OCI-LY1 (cell line): ENCODE data around the gene CNTNAP5.

Source experiments
- EZH2 ChIP-seq: fragments of 200-600 bp; sonication (generic), shearing (Covaris generic); IDR thresholded peaks from 2 replicates; pipeline ENCODE4 v1.8.0; 2017; ENCODE audit warnings: borderline replicate concordance, mixed run types, mild to moderate bottlenecking, antibody characterized with exemption, low read length, moderate library complexity, mixed read lengths
- TF ChIP-seq, protein P1 (sequence below): fragments of 200-600 bp; sonication (generic), shearing (Covaris generic); IDR thresholded peaks from 2 replicates; pipeline ENCODE4 v1.5.1; 2017; ENCODE audit warnings: mild to moderate bottlenecking, antibody characterized with exemption, low read length, moderate library complexity, mixed read lengths

DNA sequence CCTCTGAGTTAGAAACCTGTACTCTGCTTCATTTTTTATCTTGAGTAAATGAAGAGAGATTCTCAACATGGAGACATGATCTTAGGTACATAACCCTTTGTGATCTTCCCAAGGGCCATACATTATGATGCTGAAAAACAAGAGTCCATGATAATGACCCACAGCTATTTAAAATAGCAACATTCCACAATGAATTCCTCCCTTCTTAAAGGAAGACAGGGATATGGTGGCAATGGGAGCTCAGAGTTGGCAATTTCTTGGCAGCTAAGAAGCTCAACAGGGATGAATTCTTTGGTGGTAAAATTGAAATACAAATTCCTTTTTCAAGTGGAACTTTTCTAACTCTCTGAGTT is 638.5 kb downstream of the CNTNAP5 start:
- TF ChIP-seq, protein P1, sequence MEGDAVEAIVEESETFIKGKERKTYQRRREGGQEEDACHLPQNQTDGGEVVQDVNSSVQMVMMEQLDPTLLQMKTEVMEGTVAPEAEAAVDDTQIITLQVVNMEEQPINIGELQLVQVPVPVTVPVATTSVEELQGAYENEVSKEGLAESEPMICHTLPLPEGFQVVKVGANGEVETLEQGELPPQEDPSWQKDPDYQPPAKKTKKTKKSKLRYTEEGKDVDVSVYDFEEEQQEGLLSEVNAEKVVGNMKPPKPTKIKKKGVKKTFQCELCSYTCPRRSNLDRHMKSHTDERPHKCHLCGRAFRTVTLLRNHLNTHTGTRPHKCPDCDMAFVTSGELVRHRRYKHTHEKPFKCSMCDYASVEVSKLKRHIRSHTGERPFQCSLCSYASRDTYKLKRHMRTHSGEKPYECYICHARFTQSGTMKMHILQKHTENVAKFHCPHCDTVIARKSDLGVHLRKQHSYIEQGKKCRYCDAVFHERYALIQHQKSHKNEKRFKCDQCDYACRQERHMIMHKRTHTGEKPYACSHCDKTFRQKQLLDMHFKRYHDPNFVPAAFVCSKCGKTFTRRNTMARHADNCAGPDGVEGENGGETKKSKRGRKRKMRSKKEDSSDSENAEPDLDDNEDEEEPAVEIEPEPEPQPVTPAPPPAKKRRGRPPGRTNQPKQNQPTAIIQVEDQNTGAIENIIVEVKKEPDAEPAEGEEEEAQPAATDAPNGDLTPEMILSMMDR = no peak
- no peak for TF ChIP-seq EZH2
